Ascending aorta (tissue), 2 donors: Measurements from ENCODE around the gene FAF2. TPM values are rescaled to one million over a fixed set of nuclear protein-coding genes. Genes with fewer than 3 reads are reported as not detected.

Source experiments
- DNase-seq, 2 donors: peaks; one replicate each; pipeline ENCODE4 v3.0.0-alpha.2; 2019; ENCODE audit warnings: low spot score in 2 of 2
- H3K27ac ChIP-seq, 2 donors: fragments of 200-600 bp; sonication (generic); one replicate each; pipeline ENCODE4 v1.5.1; 2016 to 2017; ENCODE audit warnings: mild to moderate bottlenecking in 1 of 2
- H3K27me3 ChIP-seq: fragments of 200-600 bp; sonication (generic); one replicate; pipeline ENCODE4 v1.5.1; 2017
- H3K36me3 ChIP-seq, 2 donors: fragments of 200-600 bp; sonication (generic); one replicate each; pipeline ENCODE4 v1.5.1; 2016
- H3K4me1 ChIP-seq, 2 donors: fragments of 200-600 bp; sonication (generic); one replicate each; pipeline ENCODE4 v1.5.1; 2016 to 2017; ENCODE audit warnings: mild to moderate bottlenecking in 1 of 2
- H3K4me3 ChIP-seq, 2 donors: fragments of 200-600 bp; sonication (generic); one replicate each; pipeline ENCODE4 v1.5.1; 2016 to 2017; ENCODE audit warnings: mild to moderate bottlenecking in 1 of 2
- H3K9me3 ChIP-seq, 2 donors: fragments of 200-600 bp; sonication (generic); one replicate each; pipeline ENCODE4 v1.5.1; 2016
- intact Hi-C: fragments of 100-400 bp; cut with DNase I; formaldehyde crosslinking; loops from one replicate; pipeline ENCODE4 v1.15.1; 2023
- total RNA-seq: library from RNA; depleted of rRNA; stranded (reverse); fragments of >200 nt; gene quantifications from one replicate; pipeline ENCODE4 v1.1.0, GENCODE V29; 2016
- TF ChIP-seq, protein P1 (sequence below), 3 experiments: fragments of 200-600 bp in 2 of 3; fragments of 450-650 bp in 1 of 3; sonication (generic) in 2 of 3; IDR thresholded peaks; one replicate each; pipeline ENCODE4 v1.5.1; 2016 to 2019; ENCODE audit warnings: antibody characterized with exemption in 3 of 3, mild to moderate bottlenecking in 1 of 3, moderate library complexity in 1 of 3

The FAF2 gene
- total RNA-seq, 1 donor from 2014 or later, result 18.7 TPM

DNA sequence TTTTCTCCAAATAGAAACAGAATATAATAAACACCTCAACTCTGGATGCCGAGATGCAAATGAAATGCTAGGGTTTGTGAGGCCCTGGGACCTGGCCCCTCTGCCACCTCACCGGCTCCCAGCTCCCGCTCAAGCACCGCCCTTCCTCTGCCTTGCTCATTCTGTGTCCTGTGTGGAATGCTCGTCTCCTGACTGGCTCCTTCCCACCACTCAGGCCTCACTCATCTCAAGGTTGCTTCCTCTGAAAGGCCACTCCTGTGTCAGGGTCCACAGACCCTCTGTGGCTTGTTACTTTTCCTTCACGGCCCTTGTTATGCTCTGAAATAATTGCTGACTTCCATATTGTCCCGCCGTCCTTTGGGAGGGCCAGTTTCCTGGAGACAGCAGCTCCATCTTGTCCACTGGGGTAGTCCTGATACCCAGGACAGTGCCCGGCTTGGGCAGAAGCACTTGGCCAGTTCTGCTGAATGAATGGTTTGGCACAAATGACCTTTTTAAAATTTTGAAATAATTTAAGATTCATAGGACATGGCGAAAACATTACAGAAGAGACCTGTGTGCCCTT, 73.6 kb downstream of the FAF2 start:
- Histone ChIP-seq H3K27ac (no peak overlapping the region), H3K27me3 (no peaks in the 10 kb centered on the region), H3K9me3 (no peaks in the 10 kb centered on the region), H3K36me3 (no peaks in the 10 kb centered on the region), H3K4me3 (no peak overlapping the region), H3K4me1 (no peaks in the 10 kb centered on the region)
- TF ChIP-seq, protein P1, sequence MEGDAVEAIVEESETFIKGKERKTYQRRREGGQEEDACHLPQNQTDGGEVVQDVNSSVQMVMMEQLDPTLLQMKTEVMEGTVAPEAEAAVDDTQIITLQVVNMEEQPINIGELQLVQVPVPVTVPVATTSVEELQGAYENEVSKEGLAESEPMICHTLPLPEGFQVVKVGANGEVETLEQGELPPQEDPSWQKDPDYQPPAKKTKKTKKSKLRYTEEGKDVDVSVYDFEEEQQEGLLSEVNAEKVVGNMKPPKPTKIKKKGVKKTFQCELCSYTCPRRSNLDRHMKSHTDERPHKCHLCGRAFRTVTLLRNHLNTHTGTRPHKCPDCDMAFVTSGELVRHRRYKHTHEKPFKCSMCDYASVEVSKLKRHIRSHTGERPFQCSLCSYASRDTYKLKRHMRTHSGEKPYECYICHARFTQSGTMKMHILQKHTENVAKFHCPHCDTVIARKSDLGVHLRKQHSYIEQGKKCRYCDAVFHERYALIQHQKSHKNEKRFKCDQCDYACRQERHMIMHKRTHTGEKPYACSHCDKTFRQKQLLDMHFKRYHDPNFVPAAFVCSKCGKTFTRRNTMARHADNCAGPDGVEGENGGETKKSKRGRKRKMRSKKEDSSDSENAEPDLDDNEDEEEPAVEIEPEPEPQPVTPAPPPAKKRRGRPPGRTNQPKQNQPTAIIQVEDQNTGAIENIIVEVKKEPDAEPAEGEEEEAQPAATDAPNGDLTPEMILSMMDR (IDR thresholded peaks at IDR 0.05), result no peak
- no peak for DNase-seq
- intact Hi-C loops, result no loop called here

DNA sequence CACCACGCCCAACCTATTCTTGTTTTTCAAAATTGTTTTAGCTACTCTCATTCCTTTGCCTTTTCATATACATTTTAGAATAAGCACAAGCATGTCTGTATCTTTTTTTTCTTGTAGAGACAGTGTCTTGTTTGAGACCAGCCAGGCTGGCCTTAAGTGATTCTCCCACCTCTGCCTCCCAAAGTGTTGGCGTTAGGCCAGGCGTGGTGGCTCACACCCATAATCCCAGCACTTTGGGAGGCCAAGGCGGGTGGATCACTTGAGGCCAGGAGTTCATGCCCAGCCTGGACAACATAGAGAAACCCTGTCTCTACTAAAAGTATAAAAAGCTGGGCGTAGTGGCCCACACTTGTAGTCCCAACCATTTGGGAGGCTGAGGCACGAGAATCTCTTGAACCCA, 76.0 kb downstream of the FAF2 start:
- no peaks in the 10 kb centered on the region for H3K27me3 ChIP-seq
- no peak for DNase-seq
- no peak overlapping the region for H3K4me3 ChIP-seq
- TF ChIP-seq, protein P1 (IDR thresholded peaks at IDR 0.05), result no peak
- H3K36me3 ChIP-seq, result peaks cover 14 to 22% of the 10 kb centered on the region in 2 donors
- intact Hi-C loops, result no loop called here
- H3K27ac ChIP-seq, result no peak overlapping the region
- H3K4me1 ChIP-seq, result no peaks in the 10 kb centered on the region
- H3K9me3 ChIP-seq, result no peaks in the 10 kb centered on the region

DNA sequence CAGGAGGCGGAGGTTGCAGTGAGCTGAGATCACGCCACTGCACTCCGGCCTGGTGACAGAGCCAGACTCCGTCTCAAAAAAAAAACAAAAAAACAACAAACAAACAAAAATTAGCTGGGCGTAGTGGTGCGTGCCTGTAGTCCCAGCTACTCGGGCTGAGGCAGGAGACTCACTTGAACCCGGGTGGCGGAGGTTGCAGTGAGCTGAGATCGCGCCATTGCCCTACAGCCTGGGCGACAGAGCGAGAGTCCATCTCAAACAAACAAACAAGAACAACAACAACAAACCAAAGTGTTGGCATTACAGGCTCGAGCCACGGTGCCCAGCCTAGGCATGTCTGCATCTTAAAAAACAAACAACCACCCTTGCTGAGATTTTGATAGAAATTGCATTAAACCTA, 76.8 kb downstream of the FAF2 start:
- TF ChIP-seq, protein P1 (IDR thresholded peaks at IDR 0.05), result no peak
- no peaks in the 10 kb centered on the region for H3K27me3 ChIP-seq
- DNase-seq, result no peak

DNA sequence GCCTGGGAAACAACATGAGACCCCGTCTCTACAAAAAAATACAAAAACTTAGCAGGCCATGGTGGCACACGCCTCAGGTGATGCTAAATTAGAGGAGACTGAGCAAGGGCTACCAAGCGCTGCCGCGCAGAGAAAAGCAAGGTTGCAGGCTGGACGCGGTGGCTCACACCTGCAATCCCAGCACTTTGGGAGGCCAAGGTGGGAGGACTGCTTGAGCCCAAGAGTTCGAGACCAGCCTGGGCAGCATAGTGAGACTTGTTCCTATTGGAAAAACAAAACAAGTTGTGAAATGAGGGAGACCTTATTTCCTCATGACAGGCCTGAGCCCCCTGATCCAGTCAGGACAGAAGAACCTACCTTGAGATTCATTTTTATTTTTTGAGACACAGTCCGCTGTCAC, 77.5 kb downstream of the FAF2 start:
- H3K27me3 ChIP-seq, result no peaks in the 10 kb centered on the region
- H3K36me3 ChIP-seq, result peaks cover 30 to 37% of the 10 kb centered on the region in 2 donors
- DNase-seq, result no peak
- intact Hi-C loops, result no loop called here
- H3K9me3 ChIP-seq, result no peaks in the 10 kb centered on the region
- no peak overlapping the region for H3K4me3 ChIP-seq
- H3K27ac ChIP-seq, result no peak overlapping the region
- TF ChIP-seq, protein P1 (IDR thresholded peaks at IDR 0.05), result no peak
- H3K4me1 ChIP-seq, result no peaks in the 10 kb centered on the region

More for the DNA sequence above, 76.8 kb downstream of the FAF2 start:
- Histone ChIP-seq H3K27ac (no peak overlapping the region), H3K9me3 (no peaks in the 10 kb centered on the region), H3K4me1 (no peaks in the 10 kb centered on the region), H3K36me3 (peaks cover 23 to 30% of the 10 kb centered on the region in 2 donors), H3K4me3 (no peak overlapping the region)
- intact Hi-C loops, result no loop called here

DNA sequence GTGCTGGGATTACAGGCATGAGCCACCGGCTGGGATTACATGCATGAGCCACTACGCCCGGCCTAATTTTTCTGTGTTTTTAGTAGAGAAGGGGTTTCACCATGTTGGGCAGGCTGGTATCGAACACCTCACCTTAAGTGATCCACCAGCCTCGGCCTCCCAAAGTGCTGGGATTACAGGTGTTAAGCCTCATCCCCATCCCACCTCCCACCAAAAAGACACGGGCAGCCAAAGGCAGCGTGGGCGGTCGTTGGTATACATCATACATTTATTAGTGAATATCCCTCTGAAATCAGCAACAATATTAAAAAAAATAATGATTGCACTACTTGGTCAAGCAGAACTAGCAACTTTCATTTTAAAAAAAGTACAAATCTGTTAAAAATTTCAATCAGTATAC, 78.3 kb downstream of the FAF2 start:
- TF ChIP-seq, protein P1 (IDR thresholded peaks at IDR 0.05), result no peak
- intact Hi-C loops, result no loop called here
- peaks cover 38 to 44% of the 10 kb centered on the region in 2 donors for H3K36me3 ChIP-seq
- no peak overlapping the region for H3K27ac ChIP-seq
- DNase-seq, result no peak
- H3K4me1 ChIP-seq, result no peaks in the 10 kb centered on the region
- no peaks in the 10 kb centered on the region for H3K27me3 ChIP-seq
- H3K4me3 ChIP-seq, result no peak overlapping the region
- no peaks in the 10 kb centered on the region for H3K9me3 ChIP-seq
